GM10847 (cell line): ENCODE measurements around the gene POPDC2.

Experiments
- POLR2A ChIP-seq: IDR thresholded peaks from 2 replicates; pipeline ENCODE4 v1.6.1; 2011; ENCODE audit not compliant: insufficient read length; ENCODE audit errors: extremely low read depth

Gene POPDC2

GRCh38 chr3:119676771-119677640, 16.6 kb upstream of the POPDC2 start, which contains the start of gene COX17:
TSS of gene COX17 (minus strand) at chr3:119677406. CDS start at chr3:119677310, 96 bp downstream.
- no peak for TF ChIP-seq POLR2A

- TF ChIP-seq POLR2A: no peak
Measured at GRCh38 chr3:119676020-119676419, 15.6 kb upstream of the POPDC2 start.

- no peak for TF ChIP-seq POLR2A
Measured at GRCh38 chr3:119675188-119675874, 14.9 kb upstream of the POPDC2 start.

GRCh38 chr3:119673875-119674274, 13.5 kb upstream of the POPDC2 start:
- TF ChIP-seq POLR2A: no peak

GRCh38 chr3:119672776-119673175, 12.4 kb upstream of the POPDC2 start:
- TF ChIP-seq POLR2A: no peak

- no peak for TF ChIP-seq POLR2A
Measured at GRCh38 chr3:119669906-119670570, 9.6 kb upstream of the POPDC2 start.

GRCh38 chr3:119665954-119666559, 5.7 kb upstream of the POPDC2 start:
- TF ChIP-seq POLR2A: no peak

- TF ChIP-seq POLR2A: no peak
Measured at GRCh38 chr3:119664850-119665379, 4.5 kb upstream of the POPDC2 start.

GRCh38 chr3:119664370-119664769, 4.0 kb upstream of the POPDC2 start:
- no peak for TF ChIP-seq POLR2A

GRCh38 chr3:119663885-119664284, 3.5 kb upstream of the POPDC2 start:
- TF ChIP-seq POLR2A: no peak

GRCh38 chr3:119662604-119663373, 2.4 kb upstream of the POPDC2 start:
- no peak for TF ChIP-seq POLR2A

- TF ChIP-seq POLR2A: no peak
Measured at GRCh38 chr3:119659606-119660291, 640 bp downstream of the POPDC2 start.

- TF ChIP-seq POLR2A: no peak
Measured at GRCh38 chr3:119658994-119659393, 1.4 kb downstream of the POPDC2 start.

GRCh38 chr3:119657887-119658702, 2.3 kb downstream of the POPDC2 start:
- no peak for TF ChIP-seq POLR2A
